Dermis blood vessel endothelial cell (primary cell): ENCODE results near the gene ATL1. TPM values are rescaled to one million over a fixed set of nuclear protein-coding genes. Genes with fewer than 3 reads are reported as not detected.

Source experiments
- DNase-seq: peaks from one replicate; pipeline ENCODE4 v3.0.0; 2010
- total RNA-seq: library from RNA; depleted of rRNA; stranded (reverse); fragments of >200 nt; gene quantifications from 2 replicates; pipeline ENCODE4 v1.2.3, GENCODE V29; 2014

ATL1 gene
- total RNA-seq = 1.9 and 2.6 TPM in 2 replicates

DNA sequence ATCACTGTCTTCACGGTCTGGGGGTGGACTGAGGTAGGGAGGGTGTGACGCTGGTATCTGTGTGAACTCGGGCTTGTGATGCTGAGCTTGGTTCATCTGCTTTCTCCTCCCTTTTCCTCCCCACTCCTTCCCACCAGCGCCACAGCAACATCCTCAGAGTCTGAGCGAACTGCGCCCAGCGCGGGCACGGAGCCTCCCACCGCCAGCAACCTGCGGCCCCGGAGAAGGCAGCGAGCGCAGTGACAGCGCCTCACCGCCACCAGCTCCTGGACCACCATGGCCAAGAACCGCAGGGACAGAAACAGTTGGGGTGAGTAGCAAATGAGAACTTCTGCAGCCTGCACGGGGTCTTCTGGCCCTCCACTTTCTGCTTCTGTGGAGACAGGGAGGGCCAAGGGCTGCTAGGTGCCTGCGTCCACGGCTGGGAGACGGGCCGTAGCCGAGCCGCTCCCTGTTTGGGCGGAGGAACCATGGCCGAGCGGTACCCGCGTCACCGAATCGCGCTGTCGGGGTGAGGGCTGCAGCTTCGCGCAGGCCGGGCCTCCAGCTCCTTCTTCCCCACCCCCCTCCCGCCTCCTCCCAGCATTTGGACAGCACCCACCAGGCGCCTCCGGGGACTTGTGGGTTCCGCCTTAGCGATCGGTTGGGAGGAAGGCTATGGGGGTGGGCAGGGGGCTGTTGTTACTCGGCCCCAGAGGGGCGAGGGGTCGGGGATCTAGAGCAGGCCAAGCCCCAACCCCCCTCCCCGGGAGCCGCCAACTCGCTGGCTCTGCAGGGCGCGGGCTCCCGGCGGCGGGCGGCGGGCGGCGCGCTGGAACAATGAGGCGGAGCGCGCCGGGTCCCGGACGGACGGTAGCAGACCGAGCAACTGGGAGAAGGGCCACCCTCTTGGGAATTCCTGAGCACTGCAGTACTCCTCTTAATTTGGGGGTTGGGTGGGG, at the start of gene ATL1:
ATL1 (plus strand) TSS at position 156 of the 941 bp plus-strand sequence; CDS start at position 277, 121 bp downstream.
- DNase-seq = peak; percentile 58

GRCh38 chr14:50510157-50510556, 49.8 kb upstream of the ATL1 start:
- DNase-seq = no peak

DNA sequence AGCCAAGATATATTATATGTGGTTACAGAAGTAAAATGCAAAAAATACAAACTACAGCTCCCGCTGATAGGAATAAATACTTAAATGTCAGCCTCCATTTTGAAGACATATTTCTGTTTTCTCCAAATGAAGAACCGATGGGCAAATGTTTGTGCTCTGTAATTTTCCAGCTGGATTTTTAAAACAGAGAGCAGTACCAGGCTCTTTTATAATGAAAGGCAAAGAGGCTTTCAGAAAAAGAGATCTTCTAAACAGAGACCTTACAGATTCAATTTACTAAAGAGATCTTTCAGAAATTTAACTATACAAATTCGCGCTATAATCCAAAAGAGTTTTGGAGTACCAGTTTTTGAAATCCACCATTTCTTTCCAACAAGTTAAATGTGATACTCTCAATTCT, 47.5 kb upstream of the ATL1 start:
- DNase-seq = no peak

- DNase-seq = no peak
These were observed 43.9 kb upstream of the ATL1 start for GRCh38 chr14:50516091-50516490.

GRCh38 chr14:50520947-50521815, 38.8 kb upstream of the ATL1 start:
- peak; percentile 87 for DNase-seq

GRCh38 chr14:50521912-50522341, 38.0 kb upstream of the ATL1 start:
- DNase-seq = peak; percentile 43

- DNase-seq = peak; percentile 47
These were observed 36.5 kb upstream of the ATL1 start for GRCh38 chr14:50523271-50524041.

GRCh38 chr14:50524060-50524459, 35.9 kb upstream of the ATL1 start:
- no peak for DNase-seq

GRCh38 chr14:50524731-50525515, 35.0 kb upstream of the ATL1 start:
- DNase-seq = no peak

DNA sequence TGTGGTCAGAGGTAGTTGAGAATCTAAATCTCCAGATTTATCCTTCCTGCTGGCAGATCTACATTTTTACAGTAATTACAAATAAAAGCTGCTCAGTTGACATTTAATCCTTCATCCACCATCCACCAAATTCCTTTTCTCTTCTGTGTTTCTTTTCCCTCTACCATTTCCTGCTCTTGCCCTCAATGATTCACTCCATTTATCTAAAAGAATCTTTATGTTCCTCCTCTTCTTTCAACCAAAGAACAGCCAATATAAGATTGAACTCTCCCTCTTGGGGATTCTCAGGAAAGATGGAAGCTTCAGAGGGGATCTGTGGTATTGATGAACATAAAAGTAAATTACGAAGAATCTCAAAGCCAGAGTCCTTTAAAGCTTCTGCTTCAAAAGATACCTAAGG, 31.9 kb upstream of the ATL1 start:
- no peak for DNase-seq

GRCh38 chr14:50529288-50530179, 30.4 kb upstream of the ATL1 start:
- DNase-seq = peak; percentile 15

- no peak for DNase-seq
These were observed 29.6 kb upstream of the ATL1 start for GRCh38 chr14:50530358-50530757.

DNA sequence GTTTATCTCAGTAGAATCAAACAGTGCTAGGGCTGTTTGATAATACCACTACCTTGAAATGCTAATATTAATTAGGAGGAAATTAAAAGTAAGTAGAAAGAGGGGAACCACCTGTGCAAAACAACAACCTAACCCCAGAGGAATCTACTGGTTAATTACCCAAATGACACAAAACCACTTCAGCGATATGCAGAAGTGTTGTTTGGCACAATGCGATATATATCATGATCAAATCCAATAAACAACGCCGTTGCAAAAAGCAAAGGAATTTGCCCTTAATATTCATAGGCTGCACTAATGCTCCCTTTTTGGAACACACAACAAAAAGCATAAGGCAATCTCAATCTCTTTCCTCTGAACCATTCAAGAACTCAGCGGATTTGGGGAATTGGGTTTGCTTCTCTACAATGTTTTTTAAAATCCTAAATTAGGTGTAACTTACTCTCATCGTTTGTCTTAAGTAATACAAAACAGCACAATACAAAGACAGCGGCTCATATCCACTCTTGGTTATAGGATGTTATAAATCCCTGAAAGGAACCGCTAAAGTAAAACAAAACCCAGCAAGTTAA, 29.1 kb upstream of the ATL1 start:
- peak; percentile 17 for DNase-seq

- peak; percentile 61 for DNase-seq
These were observed 28.1 kb upstream of the ATL1 start for GRCh38 chr14:50531595-50532501.

GRCh38 chr14:50532502-50533240, 27.3 kb upstream of the ATL1 start, which contains the start of gene MAP4K5:
Gene MAP4K5, minus strand, starts transcription at chr14:50532569. Its CDS starts 520 bp downstream, at chr14:50532049.
- DNase-seq = peak; percentile 96

DNA sequence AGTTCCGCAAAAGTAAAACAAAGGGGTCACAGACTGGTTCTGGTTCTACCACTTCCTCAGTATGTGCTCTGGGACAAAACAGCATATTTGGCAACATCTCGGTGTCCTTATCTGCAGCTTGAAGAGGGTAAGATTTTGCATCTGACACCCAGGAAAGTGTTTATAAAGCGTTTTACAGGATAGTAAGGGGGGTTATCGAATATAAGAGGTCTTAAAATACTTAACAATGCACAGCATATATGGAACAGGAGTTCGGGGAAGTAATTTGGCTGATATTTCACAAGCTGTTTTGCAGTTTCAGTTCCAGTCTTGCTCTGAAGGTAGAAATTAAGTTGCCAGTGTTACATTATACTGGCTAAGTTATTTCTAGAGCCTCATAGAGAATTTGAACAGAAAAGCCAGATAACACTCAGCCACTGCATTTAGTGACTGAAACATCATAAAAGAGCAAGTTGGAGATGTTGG, 26.7 kb upstream of the ATL1 start:
- DNase-seq = no peak

DNA sequence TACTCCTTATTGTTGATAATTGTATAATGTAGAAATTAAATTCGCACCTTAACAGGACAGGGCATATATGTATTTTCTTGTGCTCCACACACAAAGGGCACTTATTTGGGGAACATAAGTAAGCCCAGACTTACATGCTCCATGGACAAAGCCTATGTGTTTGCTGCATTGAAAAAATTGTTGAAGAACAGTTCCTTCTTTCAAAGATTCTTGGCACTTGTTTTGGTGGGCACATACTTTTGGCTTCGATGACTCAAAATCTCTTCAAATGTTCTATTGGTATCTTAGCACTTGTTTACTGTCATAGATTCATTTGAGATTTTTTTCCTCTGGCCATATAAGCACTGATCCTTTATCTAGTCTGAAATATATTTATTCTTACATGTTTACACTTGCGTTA, 26.1 kb upstream of the ATL1 start:
- DNase-seq = no peak

GRCh38 chr14:50534416-50534815, 25.5 kb upstream of the ATL1 start:
- DNase-seq = no peak
